Measurements from ENCODE around the gene HCST.

HCST gene, protein sequence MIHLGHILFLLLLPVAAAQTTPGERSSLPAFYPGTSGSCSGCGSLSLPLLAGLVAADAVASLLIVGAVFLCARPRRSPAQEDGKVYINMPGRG

DNA sequence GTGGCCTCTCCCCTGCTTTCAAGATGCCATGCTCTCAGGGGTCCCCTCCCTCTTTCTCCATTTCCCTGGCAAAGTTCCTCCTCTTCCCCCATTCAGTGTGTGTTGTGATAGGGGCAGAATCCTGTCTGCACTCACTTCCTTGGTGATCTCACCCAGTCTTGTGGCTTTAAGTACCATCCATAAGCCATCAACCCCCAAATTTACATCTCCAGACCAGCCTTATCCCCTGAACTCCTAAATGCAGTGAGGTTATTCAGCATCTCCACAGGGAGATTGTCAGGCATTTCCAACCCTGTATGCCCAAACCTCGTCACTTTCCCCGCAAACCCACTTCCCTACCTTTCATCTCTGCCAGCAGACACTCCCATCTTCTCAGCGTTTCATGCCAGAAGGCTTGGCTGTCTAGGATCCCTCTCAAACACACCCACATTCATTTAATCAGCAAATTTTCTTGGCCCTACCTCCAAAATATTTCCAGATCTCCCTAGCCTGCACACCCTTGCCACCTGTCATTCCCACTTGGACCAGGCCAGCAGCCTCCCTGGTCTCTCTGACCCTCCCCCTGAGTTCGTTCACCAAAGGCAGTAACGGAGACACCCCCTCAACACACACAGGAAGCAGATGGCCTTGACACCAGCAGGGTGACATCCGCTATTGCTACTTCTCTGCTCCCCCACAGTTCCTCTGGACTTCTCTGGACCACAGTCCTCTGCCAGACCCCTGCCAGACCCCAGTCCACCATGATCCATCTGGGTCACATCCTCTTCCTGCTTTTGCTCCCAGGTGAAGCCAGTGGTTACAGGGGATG lies at the start of gene HCST:
Gene HCST, plus strand, starts transcription at position 676 of the 808 bp plus-strand sequence. Its CDS starts 65 bp downstream, at position 741.
- H3K4me3 ChIP-seq (ENCODE audit: low read depth, low read length), result peak within 1 kb of the TSS; percentile 48
- no peak for DNase-seq (ENCODE audit: low read depth)
- TF ChIP-seq CTCF (conservative IDR thresholded peaks at IDR 0.05; ENCODE audit: low read depth, low read length), result no peak

DNA sequence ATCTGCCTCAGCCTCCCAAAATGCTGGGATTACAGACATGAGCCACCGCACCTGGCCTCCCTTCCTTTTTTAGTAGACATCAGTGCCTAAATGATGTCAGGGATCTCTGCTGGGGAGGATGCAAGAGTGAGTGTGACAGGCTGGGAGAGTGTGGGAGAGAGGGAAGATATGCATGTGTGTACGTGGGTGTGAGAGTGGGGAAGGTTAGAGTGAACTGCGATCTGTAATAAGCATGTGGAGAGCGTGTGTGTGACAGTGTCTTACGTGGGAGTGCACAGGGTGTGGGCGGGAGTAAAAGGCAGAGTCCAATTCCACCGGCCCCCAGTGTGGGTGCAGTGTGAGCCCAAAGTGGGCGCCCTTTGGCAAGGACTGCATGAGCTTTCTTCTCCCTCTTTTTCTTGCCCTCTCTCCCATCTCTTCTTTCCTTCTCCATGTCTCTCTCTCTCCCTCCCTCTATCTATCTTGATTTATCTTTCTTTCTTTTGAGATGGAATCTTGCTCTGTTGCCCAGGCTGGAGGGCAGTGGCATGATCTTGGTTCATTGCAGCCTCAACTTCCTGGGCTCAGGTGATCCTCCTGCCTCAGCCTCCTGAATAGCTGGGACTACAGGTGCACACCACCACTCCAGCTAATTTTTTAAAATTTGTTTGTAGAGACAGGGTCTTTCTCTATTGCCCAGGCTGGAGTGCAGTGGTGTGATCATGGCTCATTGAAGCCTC lies 49.1 kb upstream of the HCST start:
- no peak for DNase-seq (ENCODE audit: low read depth)
- H3K4me3 ChIP-seq (ENCODE audit: low read depth, low read length), result no peak overlapping the region
- TF ChIP-seq CTCF (conservative IDR thresholded peaks at IDR 0.05; ENCODE audit: low read depth, low read length), result no peak

DNA sequence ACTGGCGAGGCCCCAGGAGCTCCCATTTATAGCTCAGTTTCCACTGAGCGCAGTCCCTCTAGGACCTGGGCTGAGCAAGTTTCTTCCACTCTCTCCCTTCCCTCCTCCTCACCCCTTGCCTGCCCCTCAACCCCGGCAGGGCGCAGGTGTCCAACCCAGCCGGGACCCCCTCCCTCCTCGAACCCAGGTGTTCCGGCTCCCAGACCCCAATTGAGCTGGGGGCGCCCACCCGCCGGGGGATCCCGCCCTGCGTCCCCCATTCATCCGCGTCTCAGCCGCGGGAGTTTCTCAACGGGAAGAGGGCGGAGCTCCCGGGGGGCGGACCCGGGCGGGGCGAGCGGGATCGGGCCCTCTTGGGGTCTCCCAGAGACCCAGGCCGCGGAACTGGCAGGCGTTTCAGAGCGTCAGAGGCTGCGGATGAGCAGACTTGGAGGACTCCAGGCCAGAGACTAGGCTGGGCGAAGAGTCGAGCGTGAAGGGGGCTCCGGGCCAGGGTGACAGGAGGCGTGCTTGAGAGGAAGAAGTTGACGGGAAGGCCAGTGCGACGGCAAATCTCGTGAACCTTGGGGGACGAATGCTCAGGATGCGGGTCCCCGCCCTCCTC lies 45.7 kb upstream of the HCST start, which contains the start of gene KIRREL2:
Gene KIRREL2, plus strand, starts transcription at position 366 of the 604 bp plus-strand sequence. Its CDS starts 209 bp downstream, at position 575.
- peak within 1 kb of the TSS; percentile 51 for H3K4me3 ChIP-seq (ENCODE audit: low read depth, low read length)
- no peak for TF ChIP-seq CTCF (conservative IDR thresholded peaks at IDR 0.05; ENCODE audit: low read depth, low read length)
- DNase-seq (ENCODE audit: low read depth), result no peak

DNA sequence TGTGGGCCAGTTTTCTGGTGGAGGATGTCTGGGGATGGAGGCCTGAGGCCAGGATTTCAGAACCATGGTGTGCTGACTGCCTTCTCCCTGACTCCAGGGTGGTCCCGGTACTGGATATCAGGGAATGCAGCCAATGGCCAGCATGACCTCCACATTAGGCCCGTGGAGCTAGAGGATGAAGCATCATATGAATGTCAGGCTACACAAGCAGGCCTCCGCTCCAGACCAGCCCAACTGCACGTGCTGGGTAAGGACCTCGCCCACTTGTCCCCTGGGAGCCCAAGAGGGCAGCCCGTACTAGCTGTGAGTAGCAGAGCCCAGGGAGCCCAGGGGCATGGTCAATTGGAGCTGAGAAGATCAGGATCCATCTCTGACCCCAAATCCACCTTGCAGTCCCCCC lies 44.0 kb upstream of the HCST start:
- no peak for DNase-seq (ENCODE audit: low read depth)
- H3K4me3 ChIP-seq (ENCODE audit: low read depth, low read length), result no peak overlapping the region
- TF ChIP-seq CTCF (conservative IDR thresholded peaks at IDR 0.05; ENCODE audit: low read depth, low read length), result no peak

GRCh38 chr19:35859414-35859813 lies 42.9 kb upstream of the HCST start:
- no peak for TF ChIP-seq CTCF (conservative IDR thresholded peaks at IDR 0.05; ENCODE audit: low read depth, low read length)
- DNase-seq (ENCODE audit: low read depth), result no peak
- no peak overlapping the region for H3K4me3 ChIP-seq (ENCODE audit: low read depth, low read length)

DNA sequence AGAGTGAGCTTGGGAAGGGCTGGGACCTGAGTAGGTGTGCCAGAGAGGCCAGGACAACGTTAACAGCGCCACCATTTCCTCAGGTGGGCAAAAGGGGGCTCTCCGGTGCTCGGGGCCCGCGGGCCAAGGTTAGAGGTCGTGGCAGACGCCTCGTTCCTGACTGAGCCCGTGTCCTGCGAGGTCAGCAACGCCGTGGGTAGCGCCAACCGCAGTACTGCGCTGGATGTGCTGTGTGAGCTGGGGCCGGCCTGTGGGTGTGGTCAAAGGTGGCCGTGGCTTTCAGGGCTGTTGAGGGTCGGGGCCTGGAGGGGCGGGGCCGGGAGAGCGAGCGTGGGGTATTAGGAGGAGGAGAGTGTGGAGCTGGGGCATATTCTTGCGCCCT lies 41.9 kb upstream of the HCST start:
- no peak for DNase-seq (ENCODE audit: low read depth)
- H3K4me3 ChIP-seq (ENCODE audit: low read depth, low read length), result no peak overlapping the region
- no peak for TF ChIP-seq CTCF (conservative IDR thresholded peaks at IDR 0.05; ENCODE audit: low read depth, low read length)

Measured in choroid plexus epithelial cell (primary cell).